Measurements from ENCODE around the gene SDS.

Gene SDS

GRCh38 chr12:113398346-113399290, 5.1 kb downstream of the SDS start:
- no peak for DNase-seq

- no peak for DNase-seq
These were observed 6.0 kb downstream of the SDS start for GRCh38 chr12:113397497-113398197.

- no peak for DNase-seq
These were observed 6.7 kb downstream of the SDS start for GRCh38 chr12:113396828-113397496.

GRCh38 chr12:113396200-113396599, 7.5 kb downstream of the SDS start:
- no peak for DNase-seq

- no peak for DNase-seq
These were observed 8.6 kb downstream of the SDS start for GRCh38 chr12:113395119-113395518.

- no peak for DNase-seq
These were observed 9.9 kb downstream of the SDS start for GRCh38 chr12:113393749-113394148.

- DNase-seq, result no peak
These were observed 10.6 kb downstream of the SDS start for GRCh38 chr12:113392988-113393579.

GRCh38 chr12:113392520-113392919, 11.2 kb downstream of the SDS start:
- no peak for DNase-seq

- DNase-seq, result no peak
These were observed 11.9 kb downstream of the SDS start for GRCh38 chr12:113391650-113392337.

- no peak for DNase-seq
These were observed 12.5 kb downstream of the SDS start for GRCh38 chr12:113391145-113391544.

GRCh38 chr12:113390064-113391043, 13.3 kb downstream of the SDS start:
- no peak for DNase-seq

GRCh38 chr12:113388351-113388750, 15.3 kb downstream of the SDS start:
- no peak for DNase-seq

- DNase-seq, result no peak
These were observed 16.1 kb downstream of the SDS start for GRCh38 chr12:113387631-113388030.

GRCh38 chr12:113386866-113387566, 16.7 kb downstream of the SDS start:
- no peak for DNase-seq

GRCh38 chr12:113385282-113385882, 18.3 kb downstream of the SDS start:
- DNase-seq, result no peak

- DNase-seq, result no peak
These were observed 18.9 kb downstream of the SDS start for GRCh38 chr12:113384778-113385177.

- DNase-seq, result no peak
These were observed 21.5 kb downstream of the SDS start for GRCh38 chr12:113382206-113382605.

- DNase-seq, result no peak
These were observed 22.5 kb downstream of the SDS start for GRCh38 chr12:113381220-113381619.

GRCh38 chr12:113378291-113378690, 25.4 kb downstream of the SDS start:
- no peak for DNase-seq

GRCh38 chr12:113374823-113375428, 28.8 kb downstream of the SDS start:
- no peak for DNase-seq

Measured in 8988T (cell line).